HG02840 (cell line): ENCODE measurements around the gene ABLIM2.

Experiments used
- ATAC-seq: cut with Tn5 transposase; IDR thresholded peaks from one replicate; pipeline ENCODE4 v1.9.1; 2021; ENCODE audit warnings: mild to moderate bottlenecking, moderate library complexity, moderate number of reproducible peaks; ENCODE audit not compliant: unreplicated experiment, low FRiP score

Gene ABLIM2

DNA sequence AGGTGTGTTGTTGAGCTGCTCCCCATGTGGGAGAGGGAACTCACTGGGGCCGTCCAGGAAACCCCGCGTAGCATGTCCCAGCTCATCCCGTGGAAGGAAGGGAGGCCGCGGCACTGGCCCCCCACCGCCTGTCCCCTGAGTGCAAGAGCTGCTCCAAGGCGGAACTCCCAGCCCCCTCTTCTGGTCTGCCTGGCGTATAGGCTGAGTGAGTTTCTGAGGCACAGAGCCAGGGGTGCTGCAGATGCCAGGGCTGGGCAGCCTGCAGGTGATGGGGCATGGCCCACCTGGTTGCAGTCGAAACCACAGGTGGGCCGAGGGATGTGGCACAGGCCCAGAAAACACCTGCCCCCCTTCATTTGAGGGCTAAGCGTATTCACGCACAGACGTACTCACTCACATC is 49.6 kb downstream of the ABLIM2 start:
- ATAC-seq: no peak

GRCh38 chr4:8108261-8108660 is 50.4 kb downstream of the ABLIM2 start:
- no peak for ATAC-seq

GRCh38 chr4:8107146-8107657 is 51.4 kb downstream of the ABLIM2 start:
- no peak for ATAC-seq

DNA sequence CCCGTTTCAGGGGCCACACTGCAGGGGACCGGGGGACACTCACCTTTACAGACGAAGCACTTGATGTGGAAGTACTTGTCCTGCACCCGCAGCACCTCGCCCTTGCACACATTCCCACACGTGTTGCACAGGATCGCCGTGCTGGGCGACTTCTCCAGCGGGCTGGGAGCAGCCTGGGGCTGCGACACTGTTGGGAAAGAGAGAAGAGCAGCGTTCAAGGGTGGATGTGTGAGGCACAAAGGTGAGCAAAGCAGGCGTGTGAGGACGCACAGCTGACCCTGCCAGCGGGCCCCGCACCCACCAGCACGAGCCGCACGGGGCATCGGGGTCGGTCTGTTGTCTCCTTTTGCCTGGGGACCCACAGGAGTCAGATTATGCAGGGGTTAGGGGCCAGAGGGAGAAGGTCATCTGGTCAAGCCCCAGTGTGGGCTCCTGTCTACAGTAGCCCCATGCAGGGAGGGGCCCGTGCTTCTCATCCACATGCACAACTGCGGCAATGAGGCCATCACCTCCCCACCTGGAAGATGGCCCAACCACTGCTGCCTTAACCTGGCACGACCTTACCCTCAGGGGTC is 52.1 kb downstream of the ABLIM2 start:
- no peak for ATAC-seq

DNA sequence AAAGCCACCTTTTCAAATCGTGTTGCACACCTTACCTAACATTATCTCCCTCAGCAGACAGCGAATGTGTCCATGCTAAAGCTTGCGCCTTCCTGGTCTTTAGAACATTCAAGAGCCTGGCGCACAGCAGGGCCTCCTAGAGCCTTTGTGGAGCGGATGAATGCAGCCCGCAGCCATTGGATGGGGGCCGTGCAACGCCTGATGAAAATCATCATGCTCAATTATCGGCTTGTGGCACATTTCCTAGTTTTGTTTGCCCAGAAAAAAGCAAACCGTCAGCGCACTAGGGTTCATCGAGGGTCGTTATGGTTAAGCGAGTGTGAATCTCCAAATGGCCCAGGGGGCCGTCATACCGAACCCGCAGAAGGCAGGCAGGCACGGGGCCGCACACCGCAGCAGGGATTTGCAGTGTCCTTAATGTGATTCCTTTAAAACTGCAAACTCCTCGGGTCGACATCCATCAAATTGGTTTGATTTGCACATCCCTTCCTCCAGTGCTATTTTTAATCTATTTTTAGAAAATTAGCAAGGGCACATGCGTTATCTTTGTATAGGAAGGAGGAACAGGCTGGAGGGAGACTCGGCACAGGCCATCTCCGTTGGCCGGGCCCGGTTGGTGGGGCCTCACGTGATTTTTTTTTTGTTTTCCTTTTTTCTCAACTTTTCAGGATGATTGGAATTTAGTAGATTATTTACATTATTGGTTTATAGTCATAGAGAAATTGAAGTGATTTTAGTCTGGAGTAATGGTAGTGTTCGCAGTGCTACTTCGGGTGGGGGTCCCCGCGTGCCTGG is 53.1 kb downstream of the ABLIM2 start:
- ATAC-seq: no peak

GRCh38 chr4:8104491-8105305 is 53.9 kb downstream of the ABLIM2 start:
- ATAC-seq: no peak

- ATAC-seq: no peak
These were observed 54.9 kb downstream of the ABLIM2 start for GRCh38 chr4:8103421-8104390.

DNA sequence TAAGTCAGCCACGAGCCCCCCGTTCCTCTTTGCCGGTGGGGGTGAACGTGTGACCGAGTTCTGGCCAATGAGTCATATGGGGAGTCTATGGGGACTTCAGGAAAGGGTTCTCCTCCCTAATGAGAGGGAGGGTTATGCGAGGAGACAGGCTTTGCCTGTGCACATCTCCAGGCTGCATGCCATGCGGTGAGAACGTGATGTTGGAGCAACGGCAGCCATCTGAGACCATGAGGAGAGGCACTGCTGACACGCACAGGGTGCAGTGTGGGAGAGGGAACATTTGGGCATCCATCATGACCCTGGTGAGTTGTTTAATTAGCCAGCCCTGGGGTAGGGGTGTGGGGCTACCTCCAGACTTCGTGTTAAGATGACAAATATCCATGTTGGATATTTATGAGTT is 55.8 kb downstream of the ABLIM2 start:
- ATAC-seq: no peak

- no peak for ATAC-seq
These were observed 56.6 kb downstream of the ABLIM2 start for GRCh38 chr4:8102076-8102355.

- no peak for ATAC-seq
These were observed 57.2 kb downstream of the ABLIM2 start for GRCh38 chr4:8101213-8102075.

DNA sequence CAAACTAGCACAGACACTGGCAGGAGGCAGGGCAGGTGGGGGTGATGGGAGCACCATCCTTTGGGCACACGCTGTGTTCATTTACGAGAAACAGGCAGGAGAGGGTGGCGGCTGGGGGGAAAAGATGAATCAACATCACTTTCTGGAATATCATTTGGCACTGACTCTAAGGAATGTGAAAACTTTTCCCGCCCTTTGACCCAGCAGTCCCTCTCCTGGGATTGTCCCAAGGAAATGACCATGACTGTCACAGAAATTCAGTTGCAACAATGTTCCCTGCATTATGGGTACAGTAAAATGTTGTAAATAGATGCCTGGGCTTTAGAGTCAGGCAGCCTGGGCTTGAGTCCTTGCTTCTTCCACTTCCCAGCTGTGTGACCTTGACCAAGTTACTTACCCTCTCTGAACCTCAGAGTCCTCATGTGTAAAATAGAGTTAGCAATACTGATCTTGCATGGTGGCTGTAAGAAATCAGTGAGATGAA is 58.6 kb downstream of the ABLIM2 start:
- ATAC-seq: no peak

GRCh38 chr4:8098506-8098905 is 60.1 kb downstream of the ABLIM2 start:
- no peak for ATAC-seq

- ATAC-seq: no peak
These were observed 60.8 kb downstream of the ABLIM2 start for GRCh38 chr4:8097721-8098345.

- ATAC-seq: no peak
These were observed 61.5 kb downstream of the ABLIM2 start for GRCh38 chr4:8097141-8097541.

DNA sequence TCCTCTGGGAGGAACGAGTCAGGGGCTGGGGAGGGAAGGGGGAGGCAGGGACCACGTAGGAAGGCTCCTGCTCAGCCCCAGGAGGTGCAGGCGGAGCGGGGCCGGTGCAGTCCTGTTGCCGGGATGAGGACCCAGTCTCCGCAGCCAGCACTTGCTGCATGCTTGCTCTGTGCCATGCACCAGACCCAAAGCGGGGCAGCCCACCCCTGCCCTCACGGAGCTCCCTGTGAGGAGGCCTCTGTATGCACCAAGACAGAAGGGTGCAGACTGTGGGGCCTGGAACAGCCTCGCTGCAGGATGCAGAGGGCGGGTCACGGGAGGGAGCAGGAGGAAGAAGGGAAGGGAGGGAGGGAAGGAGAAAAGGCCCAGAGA is 61.9 kb downstream of the ABLIM2 start:
- ATAC-seq: no peak

- ATAC-seq: no peak
These were observed 62.5 kb downstream of the ABLIM2 start for GRCh38 chr4:8095956-8096689.

DNA sequence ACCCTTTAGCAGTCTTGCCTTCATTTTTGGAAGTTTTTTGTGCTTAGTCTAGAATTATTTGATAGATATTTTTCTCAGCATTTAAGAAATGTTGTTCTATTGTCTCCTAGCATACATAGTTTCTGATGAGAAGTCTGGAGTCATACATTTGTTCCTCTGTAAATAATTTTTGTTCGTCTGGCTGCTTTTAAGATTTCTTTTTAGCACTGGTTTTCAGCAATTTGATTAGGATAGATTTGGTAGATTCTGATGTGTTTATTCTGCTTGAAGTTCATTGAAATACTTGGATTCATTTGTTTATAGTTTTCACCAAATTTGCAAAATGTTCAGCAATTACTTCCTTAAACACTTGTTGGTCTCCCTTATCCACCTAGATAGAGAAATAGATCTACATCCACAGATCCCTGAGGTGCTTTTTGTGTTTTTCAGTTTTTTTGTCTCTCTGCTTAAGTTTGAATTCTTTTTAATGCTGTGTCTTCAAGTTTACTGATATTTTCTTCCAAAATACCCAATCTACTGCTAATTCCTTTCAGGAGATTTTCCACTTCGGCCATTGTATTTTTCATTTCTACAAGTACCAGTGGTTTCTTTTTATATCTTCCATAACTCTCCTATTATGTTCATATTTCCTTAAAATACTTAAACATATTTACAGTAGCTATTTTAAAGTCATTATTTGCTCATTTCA is 64.9 kb downstream of the ABLIM2 start:
- no peak for ATAC-seq

GRCh38 chr4:8092282-8092681 is 66.3 kb downstream of the ABLIM2 start:
- no peak for ATAC-seq
